A549 treated with dexamethasone at 1 μM for 4 hours (cell line): Measurements from ENCODE around the gene CCDC68. TPM values are rescaled to one million over a fixed set of nuclear protein-coding genes. Genes with fewer than 3 reads are reported as not detected.

Experiments used
- total RNA-seq: library from RNA; stranded (reverse); fragments of 200-300 nt; extraction: Qiagen RNA extraction; gene quantifications from 5 replicates; pipeline ENCODE4 v1.2.3, GENCODE V29; 2022

The CCDC68 gene, protein sequence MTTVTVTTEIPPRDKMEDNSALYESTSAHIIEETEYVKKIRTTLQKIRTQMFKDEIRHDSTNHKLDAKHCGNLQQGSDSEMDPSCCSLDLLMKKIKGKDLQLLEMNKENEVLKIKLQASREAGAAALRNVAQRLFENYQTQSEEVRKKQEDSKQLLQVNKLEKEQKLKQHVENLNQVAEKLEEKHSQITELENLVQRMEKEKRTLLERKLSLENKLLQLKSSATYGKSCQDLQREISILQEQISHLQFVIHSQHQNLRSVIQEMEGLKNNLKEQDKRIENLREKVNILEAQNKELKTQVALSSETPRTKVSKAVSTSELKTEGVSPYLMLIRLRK
- 4.1 to 5.8 TPM (median 4.4 TPM) in 5 replicates for total RNA-seq

DNA sequence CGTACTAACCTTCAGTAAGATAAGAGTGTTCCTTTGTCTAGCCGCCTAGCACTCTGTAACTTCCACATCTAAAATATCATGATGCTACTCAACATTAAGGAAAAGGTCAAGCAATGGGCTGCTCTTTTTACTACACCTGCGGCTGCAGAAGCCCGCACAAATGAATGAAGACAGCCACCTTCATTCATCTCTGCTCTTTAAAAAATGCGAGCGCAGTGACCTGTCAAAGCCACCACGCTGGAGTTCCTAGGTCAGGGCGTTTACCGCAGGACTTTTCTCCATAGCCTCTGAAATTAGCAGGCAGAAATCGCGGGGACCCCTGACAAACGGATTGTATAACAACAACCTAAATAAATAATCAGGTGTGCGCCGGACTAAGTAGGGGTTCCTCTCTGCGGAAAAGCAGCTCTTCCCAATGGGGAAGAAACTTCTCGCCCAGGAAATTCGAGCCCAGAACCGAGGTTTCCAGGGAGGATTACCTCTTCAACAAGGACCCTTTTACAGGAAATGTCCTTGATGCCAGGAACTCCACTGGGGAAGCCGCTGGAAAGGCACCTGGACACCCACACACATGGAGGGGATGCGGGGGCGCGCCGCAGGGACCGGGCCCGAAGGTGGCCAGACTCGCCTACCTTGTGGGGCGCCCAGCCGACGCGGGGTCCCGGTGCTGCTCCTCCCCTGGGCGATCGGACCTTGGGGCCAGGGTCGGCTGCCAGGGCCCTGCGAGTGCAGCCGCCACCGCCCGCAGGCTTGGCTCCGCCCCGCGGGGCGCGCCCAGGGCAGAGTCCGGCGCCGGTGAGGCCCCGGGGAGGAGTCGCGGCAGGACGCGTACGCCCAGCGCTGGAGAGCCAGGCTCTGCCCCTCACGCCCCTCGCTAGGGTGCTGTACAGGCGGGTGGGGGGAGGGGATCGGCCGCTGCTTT, at the start of gene CCDC68:
Gene CCDC68 (minus strand): TSS at position 758 of the 922 bp plus-strand sequence. CDS start 16,670 bp downstream, outside the sequence.

Other genes with a start within 250 kb of the CCDC68 start
- 11.1 to 16.8 TPM (median 15.3 TPM) in 5 replicates for gene RAB27B, start 131.0 kb downstream of the CCDC68 start, total RNA-seq